Muscle layer of colon (tissue), 2 donors: Measurements from ENCODE around the gene DAPK1.

Source experiments
- H3K27ac ChIP-seq: one replicate; pipeline ENCODE4 v1.7.0; 2013; ENCODE audit warnings: low read depth, mild to moderate bottlenecking, low read length, moderate library complexity
- H3K27me3 ChIP-seq, 2 donors: one replicate each; pipeline ENCODE4 v1.7.0; 2013; ENCODE audit warnings: low read length in 2 of 2, mild to moderate bottlenecking in 2 of 2; ENCODE audit not compliant: insufficient read depth in 2 of 2, control insufficient read depth in 1 of 2
- H3K36me3 ChIP-seq: one replicate; pipeline ENCODE4 v1.7.0; 2013; ENCODE audit warnings: mild to moderate bottlenecking, low read length; ENCODE audit not compliant: insufficient read depth
- H3K4me1 ChIP-seq: one replicate; pipeline ENCODE4 v1.7.0; 2013; ENCODE audit warnings: mild to moderate bottlenecking, low read length; ENCODE audit not compliant: insufficient read depth
- H3K4me3 ChIP-seq, 2 donors: one replicate each; pipeline ENCODE4 v1.7.0; 2013; ENCODE audit warnings: low read length in 2 of 2, low read depth in 1 of 2, mild to moderate bottlenecking in 1 of 2, moderate library complexity in 1 of 2
- H3K9ac ChIP-seq: one replicate; pipeline ENCODE4 v1.7.0; 2013; ENCODE audit warnings: low read length
- H3K9me3 ChIP-seq: one replicate; pipeline ENCODE4 v1.7.0; 2013; ENCODE audit warnings: mild to moderate bottlenecking, low read length
- donor health status: abdominal sarcoma.
- donor health status: Adenocarcinoma of cecum.

Gene DAPK1

GRCh38 chr9:87668722-87669121 is 171.1 kb downstream of the DAPK1 start:
- Histone ChIP-seq H3K27ac (no peak overlapping the region), H3K9ac (no peak overlapping the region), H3K36me3 (peaks cover 41% of the 10 kb centered on the region), H3K4me1 (no peaks in the 10 kb centered on the region), H3K27me3 (no peaks in the 10 kb centered on the region), H3K4me3 (no peak overlapping the region), H3K9me3 (no peaks in the 10 kb centered on the region)

- Histone ChIP-seq H3K9me3 (no peaks in the 10 kb centered on the region), H3K4me3 (no peak overlapping the region), H3K27me3 (no peaks in the 10 kb centered on the region), H3K9ac (no peak overlapping the region), H3K27ac (no peak overlapping the region), H3K36me3 (peaks cover 35% of the 10 kb centered on the region), H3K4me1 (no peaks in the 10 kb centered on the region)
Observed at GRCh38 chr9:87670572-87671264, 173.1 kb downstream of the DAPK1 start.

- no peak overlapping the region for H3K9ac ChIP-seq
- peaks cover 35% of the 10 kb centered on the region for H3K36me3 ChIP-seq
- H3K9me3 ChIP-seq = no peaks in the 10 kb centered on the region
- H3K4me3 ChIP-seq = no peak overlapping the region
- H3K27me3 ChIP-seq = no peaks in the 10 kb centered on the region
- peaks cover under 1% of the 10 kb centered on the region for H3K4me1 ChIP-seq
- H3K27ac ChIP-seq = no peak overlapping the region
Observed at GRCh38 chr9:87671478-87671877, 173.8 kb downstream of the DAPK1 start.

- H3K4me1 ChIP-seq = peaks cover 5% of the 10 kb centered on the region
- no peak overlapping the region for H3K27ac ChIP-seq
- H3K9me3 ChIP-seq = no peaks in the 10 kb centered on the region
- H3K36me3 ChIP-seq = peaks cover 35% of the 10 kb centered on the region
- H3K4me3 ChIP-seq = no peak overlapping the region
- H3K27me3 ChIP-seq = no peaks in the 10 kb centered on the region
- H3K9ac ChIP-seq = no peak overlapping the region
Observed at GRCh38 chr9:87671925-87672324, 174.3 kb downstream of the DAPK1 start.

GRCh38 chr9:87672586-87672985 is 174.9 kb downstream of the DAPK1 start:
- Histone ChIP-seq H3K9me3 (no peaks in the 10 kb centered on the region), H3K9ac (no peak overlapping the region), H3K4me3 (no peak overlapping the region), H3K27ac (no peak overlapping the region), H3K36me3 (peaks cover 35% of the 10 kb centered on the region), H3K27me3 (no peaks in the 10 kb centered on the region), H3K4me1 (peaks cover 12% of the 10 kb centered on the region)

GRCh38 chr9:87673446-87674120 is 175.9 kb downstream of the DAPK1 start:
- no peak overlapping the region for H3K4me3 ChIP-seq
- no peaks in the 10 kb centered on the region for H3K9me3 ChIP-seq
- H3K4me1 ChIP-seq = peaks cover 17% of the 10 kb centered on the region
- H3K27me3 ChIP-seq = no peaks in the 10 kb centered on the region
- H3K27ac ChIP-seq = no peak overlapping the region
- H3K36me3 ChIP-seq = peaks cover 29% of the 10 kb centered on the region
- no peak overlapping the region for H3K9ac ChIP-seq

- Histone ChIP-seq H3K27me3 (no peaks in the 10 kb centered on the region), H3K4me3 (no peak overlapping the region), H3K27ac (no peak overlapping the region), H3K36me3 (peaks cover 26% of the 10 kb centered on the region), H3K4me1 (peaks cover 17% of the 10 kb centered on the region), H3K9ac (no peak overlapping the region), H3K9me3 (no peaks in the 10 kb centered on the region)
Observed at GRCh38 chr9:87674565-87675299, 177.1 kb downstream of the DAPK1 start.

GRCh38 chr9:87675906-87676515 is 178.3 kb downstream of the DAPK1 start:
- no peak overlapping the region for H3K9ac ChIP-seq
- H3K9me3 ChIP-seq = no peaks in the 10 kb centered on the region
- H3K4me3 ChIP-seq = no peak overlapping the region
- peaks cover 17% of the 10 kb centered on the region for H3K4me1 ChIP-seq
- no peak overlapping the region for H3K27ac ChIP-seq
- H3K36me3 ChIP-seq = peaks cover 18% of the 10 kb centered on the region
- no peaks in the 10 kb centered on the region for H3K27me3 ChIP-seq

- Histone ChIP-seq H3K9me3 (no peaks in the 10 kb centered on the region), H3K9ac (no peak overlapping the region), H3K4me3 (no peak overlapping the region), H3K36me3 (peaks cover 22% of the 10 kb centered on the region), H3K4me1 (peaks cover 17% of the 10 kb centered on the region), H3K27ac (no peak overlapping the region), H3K27me3 (no peaks in the 10 kb centered on the region)
Observed at GRCh38 chr9:87676976-87677775, 179.5 kb downstream of the DAPK1 start.

- H3K4me1 ChIP-seq = peaks cover 17% of the 10 kb centered on the region
- no peaks in the 10 kb centered on the region for H3K9me3 ChIP-seq
- H3K4me3 ChIP-seq = no peak overlapping the region
- H3K9ac ChIP-seq = no peak overlapping the region
- peaks cover 27% of the 10 kb centered on the region for H3K36me3 ChIP-seq
- no peaks in the 10 kb centered on the region for H3K27me3 ChIP-seq
- H3K27ac ChIP-seq = no peak overlapping the region
Observed at GRCh38 chr9:87677776-87678587, 180.3 kb downstream of the DAPK1 start.
